Fibroblast of lung (primary cell): ENCODE measurements around the gene MLLT6.

Experiments
- EZH2 ChIP-seq: IDR thresholded peaks from 2 replicates; pipeline ENCODE4 v1.5.1; 2012; ENCODE audit warnings: low read length, control low read depth, mild to moderate bottlenecking; ENCODE audit errors: missing control alignments
- TF ChIP-seq, protein P1 (sequence below), 2 donors: IDR thresholded peaks in 1 of 2; conservative IDR thresholded peaks in 1 of 2; 1 replicate in 1 of 2; 2 replicates in 1 of 2; pipeline ENCODE4 v1.5.1; 2011 to 2012; ENCODE audit warnings: low read length in 2 of 2, control low read depth in 1 of 2, inconsistent platforms in 1 of 2, low read depth in 1 of 2, mild to moderate bottlenecking in 1 of 2

GRCh38 chr17:38768417-38768816, 63.3 kb downstream of the MLLT6 start:
- TF ChIP-seq, protein P1, sequence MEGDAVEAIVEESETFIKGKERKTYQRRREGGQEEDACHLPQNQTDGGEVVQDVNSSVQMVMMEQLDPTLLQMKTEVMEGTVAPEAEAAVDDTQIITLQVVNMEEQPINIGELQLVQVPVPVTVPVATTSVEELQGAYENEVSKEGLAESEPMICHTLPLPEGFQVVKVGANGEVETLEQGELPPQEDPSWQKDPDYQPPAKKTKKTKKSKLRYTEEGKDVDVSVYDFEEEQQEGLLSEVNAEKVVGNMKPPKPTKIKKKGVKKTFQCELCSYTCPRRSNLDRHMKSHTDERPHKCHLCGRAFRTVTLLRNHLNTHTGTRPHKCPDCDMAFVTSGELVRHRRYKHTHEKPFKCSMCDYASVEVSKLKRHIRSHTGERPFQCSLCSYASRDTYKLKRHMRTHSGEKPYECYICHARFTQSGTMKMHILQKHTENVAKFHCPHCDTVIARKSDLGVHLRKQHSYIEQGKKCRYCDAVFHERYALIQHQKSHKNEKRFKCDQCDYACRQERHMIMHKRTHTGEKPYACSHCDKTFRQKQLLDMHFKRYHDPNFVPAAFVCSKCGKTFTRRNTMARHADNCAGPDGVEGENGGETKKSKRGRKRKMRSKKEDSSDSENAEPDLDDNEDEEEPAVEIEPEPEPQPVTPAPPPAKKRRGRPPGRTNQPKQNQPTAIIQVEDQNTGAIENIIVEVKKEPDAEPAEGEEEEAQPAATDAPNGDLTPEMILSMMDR (conservative IDR thresholded peaks at IDR 0.05 in 1 of 2, IDR thresholded peaks at IDR 0.05 in 1 of 2; ENCODE audit: low read depth in 1 of 2, low read length in 2 of 2), result no peak
- TF ChIP-seq EZH2, result no peak
